KBM-7 (cell line): ENCODE measurements around the gene CNPY1.

Experiments used
- DNase-seq: peaks from one replicate; pipeline ENCODE4 v3.0.0-alpha.2; 2015
- in situ Hi-C: fragments of 300-500 bp; cut with MboI; formaldehyde crosslinking; loops from 2 replicates; pipeline ENCODE4 v1.14.3; 2020; ENCODE audit warnings: low sequenced_read_pairs, low pct_unique_long_range_greater_than_20kb, mixed read lengths

Gene CNPY1

DNA sequence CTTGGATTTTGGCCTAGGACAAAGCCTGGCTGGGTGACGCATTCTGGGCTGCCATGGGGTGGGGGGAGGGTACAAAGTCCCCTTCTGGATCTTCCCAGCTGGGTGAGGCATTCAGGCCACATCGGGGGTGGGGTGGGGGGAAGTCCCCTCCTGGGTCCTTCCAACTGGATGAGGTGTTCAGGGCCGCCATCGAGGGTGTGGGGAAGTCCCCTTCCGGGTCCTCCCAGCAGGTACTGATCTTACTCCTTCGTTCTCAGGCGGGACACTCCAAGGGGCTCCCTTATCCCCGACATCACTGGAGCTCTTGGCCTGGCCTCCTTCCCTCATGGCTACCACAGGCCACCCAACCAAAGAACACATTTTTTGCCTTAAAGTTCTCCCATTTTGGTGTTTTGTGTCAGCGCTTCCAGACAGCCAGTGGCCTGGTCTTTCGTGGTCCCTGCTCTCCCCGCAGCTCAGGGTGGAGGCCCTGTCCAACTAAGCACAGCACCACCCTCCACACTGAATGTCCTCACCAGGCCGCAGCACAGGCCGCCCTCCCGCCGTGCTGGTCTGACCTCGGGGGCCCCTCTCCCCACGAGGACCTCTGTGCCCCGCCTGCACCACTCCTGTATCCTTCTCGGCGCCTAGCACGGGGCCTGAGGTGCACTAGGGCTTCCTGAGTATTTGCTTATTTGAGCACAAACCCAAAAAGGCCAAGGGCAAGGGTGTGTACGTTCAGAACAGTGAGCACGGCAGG lies 49.9 kb downstream of the CNPY1 start:
- DNase-seq = no peak
- in situ Hi-C loops = no loop called here

DNA sequence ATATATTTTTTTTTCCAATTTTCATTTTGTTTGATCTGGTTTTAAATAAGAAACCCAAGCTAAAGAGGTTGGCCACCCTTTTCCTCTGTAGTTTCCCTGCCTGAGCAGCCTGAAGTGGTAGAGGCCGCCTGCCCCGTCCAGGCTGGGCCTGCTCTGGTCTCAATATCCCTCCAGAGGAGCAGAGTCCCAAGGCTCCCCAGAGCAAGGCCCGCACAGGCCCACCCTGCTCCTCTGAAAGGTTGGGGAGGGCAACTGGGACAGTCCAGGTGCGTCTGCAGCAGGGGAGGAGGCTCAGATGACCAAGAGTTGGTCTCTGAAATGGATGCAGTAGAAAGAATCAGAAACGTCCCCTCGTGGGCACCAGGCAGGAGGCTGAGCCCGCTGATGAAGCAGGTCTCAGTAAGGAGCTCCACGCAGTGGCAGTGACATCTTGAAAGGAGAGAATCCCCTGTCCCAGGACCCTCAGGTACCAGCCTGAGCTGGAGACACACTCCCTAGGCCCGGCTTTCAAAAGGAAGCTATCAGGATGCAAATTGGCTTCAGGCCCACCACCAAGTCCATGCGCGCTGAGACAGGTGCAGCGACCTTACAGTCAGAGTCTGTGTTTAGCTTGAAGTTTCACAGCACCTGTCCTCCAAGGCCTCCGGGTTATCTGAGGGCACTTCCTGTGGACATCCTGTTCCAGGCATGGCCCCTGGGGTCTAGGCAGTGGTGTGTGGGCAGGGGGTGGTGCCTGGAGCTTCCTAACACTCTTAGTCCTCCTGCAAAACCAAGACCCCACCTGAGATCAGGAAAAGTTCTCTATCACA lies 50.7 kb downstream of the CNPY1 start:
- in situ Hi-C loops = no loop called here
- no peak for DNase-seq

DNA sequence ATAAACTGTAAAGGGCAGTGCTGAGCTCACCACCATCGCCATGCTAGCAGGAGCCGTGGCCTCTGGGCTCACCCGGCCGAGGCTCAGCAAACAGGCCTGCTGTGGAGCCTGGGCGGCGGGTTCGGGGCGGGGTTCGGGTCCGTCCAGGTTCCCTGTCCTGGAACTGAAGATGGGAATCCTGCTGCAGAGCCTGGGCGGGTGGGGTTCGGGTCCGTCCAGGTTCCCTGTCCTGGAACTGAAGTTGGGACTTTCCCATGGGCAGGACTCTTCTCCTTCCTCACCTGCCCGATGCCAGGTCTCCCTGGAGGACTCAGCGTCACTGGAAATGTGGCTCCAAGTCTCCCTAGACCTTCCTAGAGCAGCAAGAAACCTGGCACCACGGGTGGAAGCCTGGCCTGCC lies 51.8 kb downstream of the CNPY1 start:
- in situ Hi-C loops = no loop called here
- no peak for DNase-seq

DNA sequence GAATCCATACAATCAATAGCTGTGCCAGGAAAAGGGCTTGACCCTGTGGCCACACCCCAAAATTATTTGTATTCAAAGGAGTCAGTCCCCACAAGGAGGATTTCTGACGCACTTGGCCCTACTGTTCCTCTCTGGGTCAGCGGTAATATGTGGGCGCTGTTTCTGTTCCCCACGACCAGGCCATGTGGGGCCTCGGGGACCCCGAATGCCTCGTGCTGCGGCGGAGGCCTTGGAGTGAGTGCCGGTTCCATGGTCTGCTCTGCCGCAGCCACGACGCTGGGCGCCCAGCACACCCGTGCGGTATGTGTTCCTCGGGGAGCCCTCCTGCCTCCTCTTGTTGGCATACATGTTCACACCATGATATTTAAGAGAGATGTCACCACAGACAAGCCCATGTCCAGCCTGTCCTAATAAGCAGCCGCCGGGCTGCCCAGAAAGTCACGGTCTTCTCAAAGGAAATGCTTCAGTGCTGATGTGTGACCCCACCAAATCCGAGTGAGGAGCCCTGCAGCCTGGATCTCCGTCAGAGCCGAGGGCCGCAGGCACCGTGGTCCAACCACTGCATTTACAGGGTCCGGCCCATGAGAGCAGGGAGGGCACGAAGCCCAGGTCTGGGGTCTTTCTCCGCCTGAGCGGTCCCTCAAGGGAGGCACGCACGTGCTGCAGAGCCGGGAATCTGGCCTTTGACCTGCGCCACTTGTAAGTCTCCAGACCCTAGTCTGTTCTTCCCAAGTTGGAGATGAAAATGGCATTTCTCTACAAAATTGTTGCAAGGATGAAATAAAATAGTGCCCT lies 52.4 kb downstream of the CNPY1 start:
- in situ Hi-C loops = no loop called here
- DNase-seq = no peak

DNA sequence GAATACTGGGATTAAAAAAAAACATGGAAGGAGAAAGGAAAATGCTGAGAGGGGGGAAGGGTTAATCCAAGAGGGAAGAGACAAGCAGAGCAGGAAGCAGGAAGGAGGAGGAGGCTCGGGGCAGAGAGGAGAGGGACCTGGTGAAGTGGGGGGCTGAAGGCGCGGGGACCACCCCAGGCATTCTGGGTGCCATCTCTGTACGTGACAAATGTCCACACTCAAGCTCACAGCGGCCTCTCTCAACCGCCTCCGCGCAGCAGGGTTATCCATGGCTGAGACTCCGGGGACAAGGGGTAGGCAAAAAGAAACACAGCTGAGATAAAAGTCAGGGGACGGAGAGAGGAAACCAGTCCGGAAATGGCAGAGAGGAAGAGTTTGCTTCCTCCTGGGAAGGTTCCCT lies 54.5 kb downstream of the CNPY1 start:
- in situ Hi-C loops = no loop called here
- DNase-seq = no peak

DNA sequence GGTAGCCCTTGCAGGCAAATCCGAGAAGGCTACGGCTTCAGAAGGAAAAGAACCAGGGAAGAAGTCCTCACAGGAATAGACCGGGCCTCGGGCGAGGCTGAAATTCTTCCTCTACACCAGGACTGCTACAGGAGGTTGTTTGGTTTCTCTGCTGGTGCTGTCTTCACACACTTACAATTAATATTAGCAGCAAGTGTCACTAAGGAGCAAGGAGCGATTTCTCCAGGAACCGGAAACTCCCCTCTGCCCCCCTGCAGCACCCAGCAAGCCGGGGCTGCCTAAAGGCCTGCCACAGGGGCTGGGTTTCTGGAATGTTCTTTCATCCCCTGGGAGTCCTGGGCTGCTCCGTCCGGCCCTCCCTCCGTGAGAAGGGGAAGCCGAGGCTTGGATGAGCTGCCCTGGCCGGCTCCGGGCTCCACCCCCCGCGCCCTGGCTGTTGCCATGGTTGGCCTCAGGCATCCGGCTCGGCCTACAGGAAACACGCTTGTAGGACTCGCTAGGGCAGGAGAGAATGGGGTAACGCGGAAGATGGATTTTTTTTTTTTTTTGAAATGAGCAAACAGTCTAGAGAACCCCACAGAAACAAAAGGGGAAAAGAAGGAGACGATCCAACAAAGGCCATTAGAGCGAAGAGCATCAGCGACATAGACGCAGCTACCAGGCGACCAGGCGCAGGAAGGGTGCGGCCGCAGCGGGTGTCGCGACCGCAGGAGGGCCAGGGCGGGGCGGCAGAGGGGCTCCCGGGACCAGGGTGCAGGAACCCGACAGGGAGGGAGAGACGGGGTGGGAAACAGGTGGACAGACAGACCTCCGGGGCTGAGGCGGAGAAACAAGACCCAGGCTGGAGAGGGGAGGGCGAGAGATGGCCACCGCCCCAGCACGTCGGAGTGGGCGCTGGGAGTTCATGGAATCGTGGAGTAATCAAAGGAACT lies 55.4 kb downstream of the CNPY1 start:
- no peak for DNase-seq
- in situ Hi-C loops = no loop called here

DNA sequence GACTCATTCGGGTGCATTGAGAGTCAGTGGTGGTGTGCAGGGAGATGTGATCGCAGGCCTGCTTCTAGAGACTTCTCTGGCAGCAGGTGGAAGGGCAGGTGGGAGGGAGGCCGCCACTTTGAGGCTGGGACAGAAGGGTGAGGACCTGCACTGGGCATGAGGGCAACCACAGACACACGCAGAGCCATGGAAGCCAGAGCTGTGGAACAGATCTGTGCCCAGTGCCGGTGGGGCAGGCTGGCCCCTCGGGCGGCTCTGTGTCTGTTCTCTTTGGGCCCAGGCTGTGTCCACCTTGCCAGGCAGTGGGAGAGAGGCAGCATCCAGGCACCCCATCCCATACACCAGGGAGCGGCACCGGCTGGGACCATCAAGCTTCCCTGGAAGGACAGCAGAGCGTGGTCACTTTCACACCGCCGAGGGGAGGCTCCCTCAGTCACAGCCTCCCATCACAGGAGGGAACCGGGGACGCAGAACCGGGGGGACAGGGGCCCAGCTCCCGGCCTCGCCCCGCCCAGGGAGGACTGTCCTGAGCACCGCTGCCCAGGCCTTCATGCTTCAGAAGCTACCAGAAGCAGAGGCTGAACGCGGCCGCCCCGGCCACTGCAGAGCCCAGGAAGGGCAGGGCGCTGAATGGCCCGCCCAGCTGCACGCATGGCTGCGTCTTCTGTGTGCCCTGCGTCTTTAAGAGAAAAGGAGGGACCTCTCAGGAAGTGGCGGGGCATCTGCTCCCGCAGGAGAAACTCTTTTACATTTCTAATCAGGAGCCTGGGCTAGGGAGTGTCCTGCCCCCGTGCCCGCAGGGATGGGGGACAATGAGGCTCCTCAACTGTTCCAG lies 56.3 kb downstream of the CNPY1 start:
- in situ Hi-C loops = no loop called here
- DNase-seq = no peak

DNA sequence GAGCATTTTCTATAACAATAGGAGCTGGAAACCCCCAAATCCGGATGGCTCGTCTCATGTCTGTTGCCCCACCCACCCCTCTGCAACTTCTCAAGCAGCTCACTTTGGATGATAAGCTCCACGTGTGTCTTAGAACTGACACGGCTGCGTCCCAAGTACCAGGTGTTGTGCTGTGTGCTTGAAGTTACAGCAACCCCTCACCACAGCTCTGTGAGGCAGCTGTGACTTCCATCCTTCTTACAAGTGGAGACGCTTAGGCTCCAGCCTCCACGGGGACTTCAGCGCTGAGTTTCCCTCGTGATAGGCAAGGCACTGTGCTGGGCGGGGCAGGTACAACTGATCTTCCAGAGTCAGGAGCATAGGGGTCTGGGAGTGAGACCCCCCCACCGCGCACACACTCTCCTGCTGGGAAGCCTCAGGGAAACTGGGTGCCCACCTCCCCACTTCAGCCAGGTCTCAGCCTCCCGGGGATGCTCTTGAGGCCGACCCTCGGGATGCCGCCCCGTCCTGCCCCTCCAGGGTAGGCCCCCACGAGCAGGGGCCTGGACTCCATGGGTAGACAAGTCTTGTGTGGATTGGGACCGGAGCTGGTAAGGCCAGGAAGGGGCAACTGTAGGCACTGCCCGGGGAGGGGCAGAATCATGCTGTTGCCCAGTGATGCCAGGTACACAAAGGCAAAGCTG lies 57.1 kb downstream of the CNPY1 start:
- DNase-seq = no peak
- in situ Hi-C loops = no loop called here

DNA sequence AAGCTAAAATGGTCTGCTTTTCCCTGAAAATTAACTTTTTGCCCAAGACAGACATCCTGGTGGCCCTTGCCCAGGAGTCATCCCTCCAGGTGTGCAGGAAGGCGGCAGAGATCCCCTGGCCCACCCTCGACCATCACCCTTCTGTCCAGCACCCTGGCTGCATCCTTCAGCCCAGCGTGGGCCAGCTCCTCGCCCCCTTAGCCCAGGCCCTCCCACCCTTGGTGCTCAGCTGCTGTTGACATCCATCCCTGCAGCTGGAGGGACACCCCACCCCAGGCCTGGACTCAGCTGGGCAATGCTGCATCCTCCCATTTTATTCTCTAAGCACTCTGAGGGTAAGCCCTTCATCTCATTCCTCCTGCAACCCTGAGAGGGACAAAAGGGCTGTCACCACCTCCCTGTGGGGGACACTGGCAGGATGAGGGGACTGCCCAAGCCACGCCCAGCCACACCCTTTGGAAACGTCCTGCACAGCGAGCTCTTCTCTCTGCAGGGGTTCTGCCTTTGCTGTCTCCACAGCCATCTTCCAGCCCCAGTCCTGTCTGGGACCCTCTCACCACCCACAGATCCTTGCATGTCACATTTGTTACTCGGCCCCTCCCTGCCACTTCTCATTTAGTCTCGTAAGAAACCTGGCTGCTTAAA lies 57.8 kb downstream of the CNPY1 start:
- in situ Hi-C loops = no loop called here
- DNase-seq = no peak

DNA sequence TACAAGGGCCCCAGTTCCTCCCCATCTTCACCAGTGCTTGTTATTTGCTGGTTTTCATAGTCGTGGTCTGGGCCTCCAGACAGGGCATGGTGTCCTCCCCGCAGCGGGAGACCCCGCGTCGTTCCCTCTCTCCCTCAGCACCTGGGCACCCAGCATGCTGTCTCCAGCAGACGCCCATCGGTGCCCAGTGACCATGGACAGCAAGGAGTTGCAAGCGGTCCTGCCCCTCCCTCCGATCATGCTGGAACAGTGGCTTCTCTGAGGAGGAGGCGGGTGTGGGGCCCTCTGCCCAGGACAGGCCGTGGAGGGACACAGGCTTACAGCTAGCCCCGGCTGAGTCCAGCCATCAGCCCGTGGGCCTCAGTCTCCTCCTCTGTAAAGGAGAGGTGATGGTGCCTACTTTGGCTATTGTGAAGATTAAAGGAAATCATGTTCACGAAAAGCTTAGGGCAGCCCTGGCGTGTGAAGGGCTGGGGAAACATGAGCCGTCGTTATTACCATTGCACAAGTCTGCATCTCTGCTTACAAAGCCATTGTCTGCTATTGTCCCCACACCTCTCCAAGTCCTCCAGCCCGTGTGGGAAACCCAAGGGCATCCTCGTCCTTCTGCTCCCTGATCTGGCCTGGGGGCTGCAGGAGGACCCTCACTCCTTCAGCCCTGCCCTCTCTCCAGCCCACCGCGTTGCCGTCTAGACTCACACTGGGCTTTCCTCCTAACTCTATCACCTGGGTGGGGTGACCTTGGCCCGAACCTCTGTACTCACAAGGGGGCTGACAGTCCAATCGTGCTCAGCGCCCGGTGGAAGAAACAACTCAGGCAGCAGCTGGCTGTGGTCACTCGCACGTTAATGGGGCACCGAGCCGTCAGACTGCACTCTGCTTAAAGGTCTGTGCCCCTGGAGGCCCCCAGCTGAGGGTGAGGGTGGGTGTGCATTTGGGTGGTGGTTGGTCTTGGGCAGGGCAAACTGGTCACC lies 58.6 kb downstream of the CNPY1 start:
- DNase-seq = no peak
- in situ Hi-C loops = no loop called here

DNA sequence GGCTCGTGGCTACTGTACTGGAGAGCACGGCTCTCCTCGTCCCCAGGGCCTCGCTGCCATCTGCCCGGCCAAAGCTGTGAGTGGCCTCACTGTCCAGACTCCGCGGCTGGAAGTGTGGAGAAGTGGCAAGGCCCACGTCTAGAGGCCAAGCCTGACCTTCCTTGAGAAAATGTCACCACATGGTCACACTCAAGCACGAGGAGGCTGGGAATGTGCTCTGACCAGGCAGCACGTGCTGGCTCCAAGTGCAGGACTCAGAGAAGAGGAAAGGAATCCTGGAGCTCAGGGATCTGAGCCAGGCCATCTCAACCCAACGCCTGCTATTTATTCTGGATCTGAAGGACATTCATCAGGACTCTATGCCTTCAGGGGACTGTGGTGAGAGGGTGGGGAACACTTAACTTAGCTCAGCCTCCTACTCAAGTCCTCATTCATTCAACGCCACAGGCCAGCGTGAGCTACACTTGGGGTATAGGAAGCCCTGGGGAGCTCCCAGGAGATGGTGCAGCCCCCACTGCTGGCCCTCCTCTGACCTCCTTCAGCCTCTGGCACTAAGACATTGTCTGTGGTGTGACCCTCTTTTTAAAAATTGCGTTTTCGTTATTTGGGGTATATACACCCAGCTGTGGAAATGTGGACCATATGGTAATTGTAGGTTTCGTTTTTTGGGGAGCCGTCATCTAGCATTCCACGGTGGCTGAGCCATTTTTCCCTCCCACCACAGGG lies 59.4 kb downstream of the CNPY1 start:
- in situ Hi-C loops = no loop called here
- DNase-seq = no peak

DNA sequence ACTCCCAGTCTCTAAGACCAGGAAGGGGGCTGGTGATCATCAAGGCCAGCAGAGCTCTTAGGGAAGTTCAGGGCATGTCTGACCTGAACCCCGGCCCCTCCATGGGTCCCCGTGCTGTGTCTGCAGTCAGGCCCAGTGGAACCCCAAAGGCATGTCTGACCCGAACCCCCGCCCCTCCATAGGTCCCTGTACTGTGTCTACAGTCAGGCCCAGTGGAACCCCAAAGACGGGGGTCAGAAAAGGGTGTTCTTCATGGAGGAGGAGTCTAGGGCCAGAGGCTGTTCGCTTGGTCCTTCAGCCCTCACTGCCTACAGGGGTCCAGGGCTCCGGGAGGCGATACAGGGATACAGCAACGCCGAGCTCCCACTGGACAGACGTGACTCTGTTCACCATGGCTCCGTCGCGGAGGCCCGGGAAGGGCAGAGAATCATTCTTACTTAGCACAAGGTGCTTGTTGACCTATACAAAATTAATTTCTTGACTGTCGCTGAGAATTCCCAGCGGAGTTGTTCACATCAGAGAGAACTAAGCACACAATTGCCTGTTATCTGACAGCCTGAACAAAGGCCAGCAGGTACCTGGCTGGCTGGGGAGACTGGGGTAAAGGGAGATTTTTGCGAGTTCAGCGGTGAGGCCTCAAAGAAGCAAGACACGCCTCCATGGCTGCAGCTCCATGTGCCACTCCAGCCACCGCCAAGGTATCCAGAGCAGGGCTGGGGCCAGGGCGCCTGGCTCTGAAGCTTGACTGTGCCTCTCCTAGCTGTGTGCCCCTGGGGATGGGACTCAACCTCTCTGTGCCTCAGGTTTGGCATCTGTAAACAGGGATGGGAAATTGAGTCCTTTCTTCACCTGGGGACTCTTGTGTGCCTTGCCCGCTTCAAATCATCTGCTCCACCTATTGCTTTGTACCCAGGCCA lies 61.6 kb downstream of the CNPY1 start:
- in situ Hi-C loops = no loop called here
- DNase-seq = no peak

DNA sequence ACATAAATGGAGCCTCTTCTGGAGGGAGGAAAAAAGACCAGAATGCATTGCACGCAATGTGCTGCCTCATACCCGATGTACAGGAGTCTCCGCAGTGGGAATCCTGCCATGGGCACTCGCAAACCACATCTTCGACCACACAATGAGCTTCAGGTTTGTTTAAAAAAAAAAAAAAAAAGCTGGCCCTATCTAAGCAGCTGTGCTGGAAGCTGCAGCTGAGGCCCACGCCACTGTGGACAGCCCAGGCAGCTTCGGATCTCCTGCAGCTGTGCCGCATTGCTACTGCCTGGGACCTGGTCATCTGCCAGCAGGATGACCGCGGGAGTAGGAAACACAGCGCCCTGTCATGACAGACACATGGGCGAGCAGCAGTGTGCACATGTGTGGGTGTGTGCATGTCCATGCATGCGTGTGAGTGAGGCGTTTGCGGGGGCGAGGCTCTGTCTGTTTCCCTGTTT lies 62.5 kb downstream of the CNPY1 start:
- DNase-seq = no peak
- in situ Hi-C loops = no loop called here

DNA sequence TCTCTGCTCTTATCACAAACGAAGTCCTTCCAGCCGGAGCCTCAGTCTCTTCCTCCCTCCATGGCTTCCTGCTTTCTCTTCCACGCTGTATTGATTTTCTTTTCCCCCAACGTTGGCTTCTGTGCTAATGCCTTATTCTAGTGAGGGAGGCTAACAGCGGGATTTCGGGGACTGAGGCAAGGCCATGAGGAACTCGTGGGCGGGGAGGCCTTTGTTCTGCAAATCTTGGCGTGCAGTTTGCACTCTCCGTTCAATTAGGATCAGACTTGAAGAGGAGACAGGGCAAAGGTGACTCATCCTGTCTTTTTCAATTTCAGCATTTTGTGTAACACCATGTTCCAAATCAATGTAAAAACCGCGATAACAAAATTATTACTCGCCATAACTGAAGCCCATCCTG lies 63.1 kb downstream of the CNPY1 start:
- no peak for DNase-seq
- in situ Hi-C loops = no loop called here
